ENCODE data around the gene GSTK1.

- no peak for TF ChIP-seq ZNF70 (CRISPR knock-in tag; IDR thresholded peaks at IDR 0.05)
- no peak for TF ChIP-seq PATZ1 (CRISPR knock-in tag; IDR thresholded peaks at IDR 0.05; ENCODE audit: borderline replicate concordance)
- TF ChIP-seq ISL1 (CRISPR knock-in tag; IDR thresholded peaks at IDR 0.05), result no peak
- TF ChIP-seq SNAI2 (CRISPR knock-in tag; IDR thresholded peaks at IDR 0.05), result no peak
- no peak for TF ChIP-seq ARNTL (CRISPR knock-in tag; IDR thresholded peaks at IDR 0.05; ENCODE audit: borderline replicate concordance, low read depth)
- TF ChIP-seq ZFP30 (CRISPR knock-in tag; IDR thresholded peaks at IDR 0.05), result no peak
- TF ChIP-seq RARB (CRISPR knock-in tag; IDR thresholded peaks at IDR 0.05), result no peak
- no peak for TF ChIP-seq CREB5 (CRISPR knock-in tag; IDR thresholded peaks at IDR 0.05; ENCODE audit: low read depth)
- TF ChIP-seq POU6F1 (CRISPR knock-in tag; IDR thresholded peaks at IDR 0.05; ENCODE audit: borderline replicate concordance, low read depth), result no peak
- no peak for TF ChIP-seq TSHZ2 (CRISPR knock-in tag; IDR thresholded peaks at IDR 0.05)
- no peak for TF ChIP-seq TOX (CRISPR knock-in tag; IDR thresholded peaks at IDR 0.05; ENCODE audit: borderline replicate concordance)
These were observed 1.3 kb upstream of the GSTK1 start for GRCh38 chr7:143261901-143262300.
